A549 treated with AZD9567 at 1 μM for 4 hours (cell line): ENCODE data around the gene OR6Y1. TPM values are rescaled to one million over a fixed set of nuclear protein-coding genes. Genes with fewer than 3 reads are reported as not detected.

Experiments
- total RNA-seq: library from RNA; stranded (reverse); fragments of 200-300 nt; extraction: Qiagen RNA extraction; gene quantifications from 5 replicates; pipeline ENCODE4 v1.2.3, GENCODE V29; 2022; ENCODE audit not compliant: insufficient read depth

OR6Y1 gene, protein sequence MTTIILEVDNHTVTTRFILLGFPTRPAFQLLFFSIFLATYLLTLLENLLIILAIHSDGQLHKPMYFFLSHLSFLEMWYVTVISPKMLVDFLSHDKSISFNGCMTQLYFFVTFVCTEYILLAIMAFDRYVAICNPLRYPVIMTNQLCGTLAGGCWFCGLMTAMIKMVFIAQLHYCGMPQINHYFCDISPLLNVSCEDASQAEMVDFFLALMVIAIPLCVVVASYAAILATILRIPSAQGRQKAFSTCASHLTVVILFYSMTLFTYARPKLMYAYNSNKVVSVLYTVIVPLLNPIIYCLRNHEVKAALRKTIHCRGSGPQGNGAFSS
- not detected in 5 replicates for total RNA-seq

DNA sequence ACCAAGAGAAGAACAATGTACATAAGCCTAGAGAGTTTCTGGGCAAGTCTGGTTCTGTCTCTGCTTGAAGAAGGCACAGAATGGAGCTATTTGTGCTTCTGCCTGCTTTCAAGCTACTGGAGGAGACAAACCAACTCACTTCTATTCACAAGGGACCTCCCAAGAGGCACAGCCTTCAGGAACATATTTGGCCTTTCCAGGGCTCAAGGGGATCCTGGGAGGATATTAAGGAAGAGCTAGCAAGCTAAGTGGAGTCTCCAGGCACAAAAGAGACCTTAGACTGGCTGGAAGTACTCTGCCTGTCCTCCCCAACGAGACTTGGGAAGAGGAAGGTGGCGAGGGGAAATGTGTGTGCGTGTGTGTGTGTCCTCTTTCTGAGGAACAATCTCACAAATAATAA is at the start of gene OR6Y1:
OR6Y1 (minus strand) TSS at position 54 of the 400 bp plus-strand sequence. CDS start 6,300 bp downstream, outside the sequence.

DNA sequence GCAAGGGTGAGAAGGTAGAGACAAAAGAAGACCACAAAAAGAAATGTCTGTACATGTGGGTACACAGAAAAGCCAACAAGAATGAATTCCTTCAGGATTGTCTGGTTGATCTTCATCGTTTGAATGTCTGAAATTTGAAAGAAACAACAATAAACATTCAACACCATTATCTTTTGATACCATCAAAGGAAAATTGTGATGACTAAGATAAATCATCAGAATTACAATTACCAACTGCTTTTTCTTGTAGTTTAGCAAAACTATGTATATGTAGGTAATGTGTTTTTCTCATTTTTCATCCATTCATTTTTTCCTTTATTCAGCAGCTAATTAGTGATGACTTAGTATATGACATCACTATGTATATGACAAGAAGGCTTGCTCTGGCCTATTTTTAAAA is 25.5 kb upstream of the OR6Y1 start, which contains the start of gene OR10X1:
OR10X1 (minus strand) TSS at position 167 of the 400 bp plus-strand sequence; CDS start at position 167, 0 bp downstream.

DNA sequence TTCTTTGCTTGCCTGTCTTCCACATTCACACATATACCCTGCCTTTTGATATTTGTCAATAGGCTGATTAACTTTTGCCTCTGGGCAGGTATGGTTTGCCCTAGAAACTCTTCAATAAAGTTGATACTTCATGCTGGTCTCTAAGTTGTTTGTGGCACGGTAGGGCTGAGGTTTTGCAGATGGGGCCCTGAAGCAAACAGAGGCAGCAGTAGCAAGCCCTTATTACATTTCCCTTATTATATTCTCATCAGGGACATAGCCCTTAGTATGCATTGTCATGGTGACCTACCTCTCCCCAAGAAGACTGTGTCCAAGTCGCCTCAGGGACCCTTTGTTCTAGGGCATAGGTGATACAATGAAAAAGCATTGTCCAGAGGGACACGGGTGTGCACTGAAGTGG is 16.3 kb upstream of the OR6Y1 start, which contains the start of gene OR6P1:
OR6P1 (minus strand) TSS at position 101 of the 400 bp plus-strand sequence. CDS start 6,976 bp downstream, outside the sequence.

Other genes starting within 250 kb of the OR6Y1 start
- not detected in 5 replicates for gene CD1B, start 222.9 kb downstream of the OR6Y1 start, total RNA-seq
- gene CD1E, start 200.5 kb downstream of the OR6Y1 start, total RNA-seq = not detected in 5 replicates
- not detected in 5 replicates for gene OR10T2, start 154.9 kb downstream of the OR6Y1 start, total RNA-seq
- not detected in 5 replicates for gene OR10K2, start 128.2 kb downstream of the OR6Y1 start, total RNA-seq
- gene OR10K1, start 92.6 kb downstream of the OR6Y1 start, total RNA-seq = not detected in 5 replicates
- not detected in 5 replicates for gene OR10R2, start 82.2 kb downstream of the OR6Y1 start, total RNA-seq
- not detected in 5 replicates for gene OR6P1, start 16.2 kb upstream of the OR6Y1 start, total RNA-seq
- not detected in 5 replicates for gene OR10X1, start 25.5 kb upstream of the OR6Y1 start, total RNA-seq
- gene OR10Z1, start 50.9 kb upstream of the OR6Y1 start, total RNA-seq = not detected in 5 replicates
- not detected in 5 replicates for gene SPTA1, start 132.3 kb upstream of the OR6Y1 start, total RNA-seq
- gene OR6K2, start 146.2 kb upstream of the OR6Y1 start, total RNA-seq = not detected in 5 replicates
- gene OR6K3, start 166.3 kb upstream of the OR6Y1 start, total RNA-seq = not detected in 5 replicates
- gene OR6K6, start 200.3 kb upstream of the OR6Y1 start, total RNA-seq = not detected in 5 replicates
- gene OR6N1, start 217.8 kb upstream of the OR6Y1 start, total RNA-seq = not detected in 5 replicates
- gene OR6N2, start 226.8 kb upstream of the OR6Y1 start, total RNA-seq = not detected in 5 replicates